Neuronal stem cell (in vitro differentiated cells): Measurements from ENCODE around the gene WDR33.
A peak's percentile ranks its signal among the peaks of the same experiment; 100 is the strongest.
"Not testable (repeated sequence)": the region's sequence is repeated elsewhere in the genome, so short reads cannot be mapped to it uniquely, and the experiment has no call there.

Source experiments
- DNase-seq: peaks from one replicate; pipeline ENCODE4 v3.0.0-alpha.2; 2013; ENCODE audit warnings: low spot score
- H2AFZ ChIP-seq: one replicate; pipeline ENCODE4 v1.6.1; 2013; ENCODE audit warnings: mild to moderate bottlenecking, low read length, inconsistent platforms
- H2AK5ac ChIP-seq: 2 replicates; pipeline ENCODE4 v1.6.1; 2013; ENCODE audit warnings: low read depth, mild to moderate bottlenecking, inconsistent platforms, low read length, moderate library complexity, mixed read lengths
- H2BK120ac ChIP-seq: 2 replicates; pipeline ENCODE4 v1.6.1; 2013; ENCODE audit warnings: low read depth, mild to moderate bottlenecking, inconsistent platforms, low read length, moderate library complexity, mixed read lengths
- H2BK12ac ChIP-seq: one replicate; pipeline ENCODE4 v1.6.1; 2013; ENCODE audit warnings: low read length, inconsistent platforms
- H2BK15ac ChIP-seq: 2 replicates; pipeline ENCODE4 v1.6.1; 2013; ENCODE audit warnings: mild to moderate bottlenecking, low read length, inconsistent platforms, mixed read lengths
- H2BK5ac ChIP-seq: one replicate; pipeline ENCODE4 v1.6.1; 2013; ENCODE audit warnings: inconsistent platforms, mild to moderate bottlenecking, low read length, moderate library complexity
- H3K14ac ChIP-seq: one replicate; pipeline ENCODE4 v1.6.1; 2013; ENCODE audit warnings: low read length, inconsistent platforms
- H3K18ac ChIP-seq: 2 replicates; pipeline ENCODE4 v1.6.1; 2013; ENCODE audit warnings: low read length, inconsistent platforms
- H3K23ac ChIP-seq: 2 replicates; pipeline ENCODE4 v1.6.1; 2013; ENCODE audit warnings: low read depth, mild to moderate bottlenecking, mixed read lengths, low read length, inconsistent platforms; ENCODE audit not compliant: poor library complexity
- H3K27ac ChIP-seq: replicated peaks from 3 replicates; pipeline ENCODE4 v1.5.1; 2013; ENCODE audit warnings: low read length, inconsistent platforms
- H3K27me3 ChIP-seq, 3 experiments: 2 replicates each; pipeline ENCODE4 v1.6.1; 2013; ENCODE audit warnings: low read length in 3 of 3, mild to moderate bottlenecking in 2 of 3, inconsistent platforms in 1 of 3, low read depth in 1 of 3, mixed read lengths in 1 of 3, moderate library complexity in 1 of 3; ENCODE audit not compliant: control insufficient read depth in 3 of 3, insufficient read depth in 3 of 3
- H3K36me3 ChIP-seq, 2 donors: replicated peaks in 1 of 2; 2 replicates each; pipeline ENCODE4 v1.6.1; 2013; ENCODE audit warnings: low read length in 2 of 2; ENCODE audit not compliant: control insufficient read depth in 2 of 2, insufficient read depth in 2 of 2
- H3K4ac ChIP-seq: 2 replicates; pipeline ENCODE4 v1.6.1; 2013; ENCODE audit warnings: inconsistent platforms, mild to moderate bottlenecking, low read length, moderate library complexity
- H3K4me1 ChIP-seq, 2 donors: 1 replicate in 1 of 2; 2 replicates in 1 of 2; pipeline ENCODE4 v1.6.1; 2013; ENCODE audit warnings: low read length in 2 of 2, low read depth in 1 of 2; ENCODE audit not compliant: control insufficient read depth in 2 of 2, insufficient read depth in 1 of 2
- H3K4me2 ChIP-seq: one replicate; pipeline ENCODE4 v1.6.1; 2013; ENCODE audit warnings: mild to moderate bottlenecking, low read length, inconsistent platforms; ENCODE audit not compliant: insufficient read depth, poor library complexity, severe bottlenecking
- H3K4me3 ChIP-seq, 2 donors: 2 replicates each; pipeline ENCODE4 v1.5.1; 2013; ENCODE audit warnings: low read length in 2 of 2, mild to moderate bottlenecking in 2 of 2, inconsistent platforms in 1 of 2, moderate library complexity in 1 of 2
- H3K79me1 ChIP-seq: one replicate; pipeline ENCODE4 v1.6.1; 2013; ENCODE audit warnings: low read depth, mild to moderate bottlenecking, inconsistent platforms, low read length, moderate library complexity
- H3K9ac ChIP-seq: one replicate; pipeline ENCODE4 v1.6.1; 2013; ENCODE audit warnings: mild to moderate bottlenecking, low read depth, low read length, inconsistent platforms; ENCODE audit not compliant: poor library complexity
- H3K9me3 ChIP-seq, 2 donors: replicated peaks in 1 of 2; 2 replicates each; pipeline versions ENCODE3 to v1.6.1; 2013; ENCODE audit warnings: low read length in 2 of 2, mild to moderate bottlenecking in 2 of 2, inconsistent platforms in 1 of 2, low read depth in 1 of 2, mixed read lengths in 1 of 2, moderate library complexity in 1 of 2; ENCODE audit not compliant: control insufficient read depth in 2 of 2, insufficient read depth in 1 of 2
- H4K8ac ChIP-seq: one replicate; pipeline ENCODE4 v1.6.1; 2013; ENCODE audit warnings: low read depth, mild to moderate bottlenecking, inconsistent platforms, low read length, moderate library complexity
- H4K91ac ChIP-seq: one replicate; pipeline ENCODE4 v1.6.1; 2013; ENCODE audit warnings: low read length, low read depth, mild to moderate bottlenecking, inconsistent platforms; ENCODE audit not compliant: poor library complexity
- WGBS, 2 donors: extraction: QIAGEN DNeasy Blood & Tissue Kit; methylation state at CpG; one replicate each; pipeline ENCODE4 v1.1.7; 2013; ENCODE audit warnings: missing lambda C conversion rate in 2 of 2, mixed read lengths in 1 of 2; ENCODE audit not compliant: insufficient read length in 2 of 2, insufficient replicate concordance in 1 of 2; ENCODE audit errors: extremely low coverage in 2 of 2; 5-methylcytosine and 5-hydroxymethylcytosine counted together

WDR33 gene

DNA sequence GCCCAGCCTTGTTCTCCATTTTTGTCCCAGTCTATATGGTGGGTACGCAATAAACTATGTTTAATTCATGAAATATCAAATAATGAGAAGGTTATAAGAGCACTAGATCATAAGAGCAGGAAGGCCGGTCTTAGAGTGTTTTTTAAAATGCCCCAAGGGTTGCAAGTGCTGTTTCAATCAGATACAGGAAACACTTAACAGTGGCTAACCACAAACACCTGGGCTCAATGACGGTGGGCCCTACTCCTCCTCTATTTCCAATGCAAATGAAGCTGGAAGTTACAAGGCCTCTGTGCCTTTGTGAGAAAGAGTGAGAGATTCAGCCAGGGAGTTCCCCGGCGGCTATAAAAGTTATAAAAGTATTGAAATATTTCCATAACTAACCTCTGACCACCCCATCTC, 18.9 kb upstream of the WDR33 start:
- H3K18ac ChIP-seq = no peak overlapping the region
- H3K4me1 ChIP-seq = peaks cover 0 to 5% of the 10 kb centered on the region in 2 donors
- no peak overlapping the region for H2AK5ac ChIP-seq
- no peak overlapping the region for H3K4ac ChIP-seq
- no peaks in the 10 kb centered on the region for H3K27me3 ChIP-seq
- no peaks in the 10 kb centered on the region for H3K79me1 ChIP-seq
- no peak overlapping the region for H2BK12ac ChIP-seq
- H2AFZ ChIP-seq = peak overlapping the region; percentile 77
- no peak overlapping the region for H4K8ac ChIP-seq
- H3K4me3 ChIP-seq = no peak overlapping the region
- no peak overlapping the region for H2BK5ac ChIP-seq
- no peak overlapping the region for H4K91ac ChIP-seq
- no peak overlapping the region for H3K23ac ChIP-seq
- DNase-seq = no peak
- no peaks in the 10 kb centered on the region for H3K36me3 ChIP-seq
- no peak overlapping the region for H3K4me2 ChIP-seq
- WGBS, 2 donors = no CpG with 5 or more reads among the region's 5 CpGs
- H3K27ac ChIP-seq = no peak overlapping the region
- no peak overlapping the region for H3K9ac ChIP-seq
- H3K9me3 ChIP-seq = peaks cover 0 to 2% of the 10 kb centered on the region in 2 donors
- no peak overlapping the region for H2BK15ac ChIP-seq
- no peak overlapping the region for H3K14ac ChIP-seq
- H2BK120ac ChIP-seq = no peak overlapping the region

DNA sequence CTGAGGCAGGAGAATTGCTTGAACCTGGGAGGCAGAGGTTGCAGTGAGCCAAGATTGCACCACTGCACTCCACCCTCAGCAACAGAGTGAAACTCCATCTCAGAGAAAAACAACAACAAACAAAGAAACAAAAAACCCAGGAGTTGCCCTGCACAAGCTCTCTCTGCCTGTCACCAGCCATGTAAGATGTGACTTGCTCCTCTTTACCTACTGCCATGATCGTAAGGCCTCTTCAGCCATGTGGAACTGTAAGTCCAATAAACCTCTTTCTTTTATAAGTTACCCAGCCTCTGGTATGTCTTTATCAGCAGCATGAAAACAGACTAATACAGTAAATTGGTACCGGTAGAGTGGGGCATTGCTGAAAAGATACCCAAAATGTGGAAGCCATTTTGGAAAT, 15.7 kb upstream of the WDR33 start:
- H2BK5ac ChIP-seq, H2AK5ac ChIP-seq, H3K4ac ChIP-seq, H3K9me3 ChIP-seq, H3K4me3 ChIP-seq, H2BK12ac ChIP-seq, H3K23ac ChIP-seq, H3K4me2 ChIP-seq, H2BK120ac ChIP-seq, H4K91ac ChIP-seq, H2AFZ ChIP-seq, H3K27me3 ChIP-seq, H3K14ac ChIP-seq, DNase-seq, H3K27ac ChIP-seq, H3K4me1 ChIP-seq, H4K8ac ChIP-seq, H3K18ac ChIP-seq, H3K36me3 ChIP-seq, H2BK15ac ChIP-seq, H3K79me1 ChIP-seq, H3K9ac ChIP-seq: not testable (repeated sequence)
- no CpG with 5 or more reads among the region's 2 CpGs for WGBS, 2 donors

DNA sequence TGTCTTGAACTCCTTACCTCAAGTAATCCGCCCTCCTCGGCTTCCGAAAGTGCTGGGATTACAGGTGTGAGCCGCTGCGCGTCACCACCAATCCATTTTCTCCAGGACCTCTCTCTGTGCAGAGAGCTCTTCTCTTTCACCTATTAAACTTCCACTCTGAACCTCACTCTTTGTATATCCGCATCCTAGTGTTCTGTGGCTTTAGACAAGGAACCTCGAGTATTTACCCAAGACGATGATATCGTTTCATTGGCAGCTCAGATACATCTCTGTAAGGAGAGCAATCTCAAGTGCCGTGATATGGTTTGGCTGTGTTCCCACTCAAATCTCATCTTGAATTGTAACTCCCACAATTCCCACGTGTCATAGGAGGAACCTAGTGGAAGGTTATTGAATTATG, 15.1 kb upstream of the WDR33 start:
- Histone ChIP-seq H3K14ac (no peak overlapping the region), H3K4me1 (peaks cover 0 to 5% of the 10 kb centered on the region in 2 donors), H3K27me3 (no peaks in the 10 kb centered on the region), H3K4me3 (no peak overlapping the region), H3K18ac (no peak overlapping the region), H2AFZ (no peak overlapping the region), H2AK5ac (no peak overlapping the region), H3K79me1 (no peaks in the 10 kb centered on the region), H3K9me3 (peaks cover 0 to 8% of the 10 kb centered on the region in 2 donors), H2BK12ac (no peak overlapping the region), H3K36me3 (no peaks in the 10 kb centered on the region), H2BK15ac (no peak overlapping the region), H3K4ac (no peak overlapping the region), H2BK5ac (no peak overlapping the region), H3K9ac (no peak overlapping the region), H3K23ac (no peak overlapping the region), H4K91ac (no peak overlapping the region), H4K8ac (no peak overlapping the region), H2BK120ac (no peak overlapping the region), H3K4me2 (no peak overlapping the region), H3K27ac (no peak overlapping the region)
- DNase-seq = no peak
- WGBS, 2 donors = no CpG with 5 or more reads among the region's 12 CpGs

DNA sequence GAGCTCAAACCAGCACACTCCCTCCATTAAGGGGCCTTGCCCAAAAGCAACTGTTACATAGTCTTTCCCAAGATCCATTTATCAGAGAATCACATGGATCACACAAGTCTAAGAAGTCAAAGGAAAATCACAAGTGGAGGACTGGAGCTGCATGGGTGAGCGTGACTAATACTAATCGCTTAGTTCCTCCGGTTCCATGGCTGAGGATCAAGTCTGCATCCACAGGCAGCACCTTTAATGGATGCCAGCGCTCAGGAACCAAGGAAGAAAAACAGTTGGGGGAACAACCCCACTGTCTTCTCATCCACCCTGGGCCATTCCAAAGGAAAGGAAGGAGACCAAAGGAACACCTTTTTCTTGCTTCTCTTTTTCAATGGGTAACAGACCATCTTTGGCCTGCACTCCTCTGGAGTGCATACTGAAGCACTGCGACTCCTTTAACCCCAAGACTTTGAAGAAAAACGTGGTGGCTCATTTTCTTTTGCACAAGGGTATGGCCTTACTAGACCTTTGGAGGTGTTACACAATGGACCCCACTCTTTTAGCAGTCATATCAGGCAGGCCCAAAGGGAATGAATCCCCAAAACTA, 9.2 kb upstream of the WDR33 start:
- Histone ChIP-seq H3K9me3 (peaks cover 20 to 21% of the 10 kb centered on the region in 2 donors), H3K79me1 (no peaks in the 10 kb centered on the region)
- WGBS, 2 donors = no CpG with 5 or more reads among the region's 6 CpGs

More for the DNA sequence above, 9.2 kb upstream of the WDR33 start:
- no peak overlapping the region for H2AK5ac ChIP-seq
- no peak overlapping the region for H3K27ac ChIP-seq
- no peaks in the 10 kb centered on the region for H3K4me1 ChIP-seq
- H2AFZ ChIP-seq = no peak overlapping the region
- H2BK5ac ChIP-seq = no peak overlapping the region
- no peak overlapping the region for H3K4me3 ChIP-seq
- H4K91ac ChIP-seq = no peak overlapping the region
- H2BK15ac ChIP-seq = no peak overlapping the region
- H3K4me2 ChIP-seq = no peak overlapping the region
- no peak overlapping the region for H3K14ac ChIP-seq
- no peak for DNase-seq
- no peaks in the 10 kb centered on the region for H3K36me3 ChIP-seq
- peaks cover 0 to 2% (median 0%) of the 10 kb centered on the region in 3 experiments for H3K27me3 ChIP-seq
- no peak overlapping the region for H4K8ac ChIP-seq
- H3K18ac ChIP-seq = no peak overlapping the region
- H2BK120ac ChIP-seq = no peak overlapping the region
- H3K9ac ChIP-seq = peak overlapping the region; percentile 30
- no peak overlapping the region for H2BK12ac ChIP-seq
- H3K4ac ChIP-seq = no peak overlapping the region
- no peak overlapping the region for H3K23ac ChIP-seq
